Stimulated activated CD4-positive, alpha-beta T cell treated with anti-CD3 and anti-CD28 coated beads, Interleukin-15, amount 100 ng/mL, for 24 hours (primary cell): Measurements from ENCODE around the gene TNFAIP6.
"Not testable (repeated sequence)": the region's sequence is repeated elsewhere in the genome, so short reads cannot be mapped to it uniquely, and the experiment has no call there.

Source experiments
- DNase-seq: peaks from one replicate; pipeline ENCODE4 v3.0.0-alpha.2; 2020

Gene TNFAIP6

GRCh38 chr2:151357359-151357758 lies at the start of gene TNFAIP6:
TNFAIP6 (plus strand) TSS chr2:151357592; CDS start chr2:151357667, 75 bp downstream.
- DNase-seq: no peak

DNA sequence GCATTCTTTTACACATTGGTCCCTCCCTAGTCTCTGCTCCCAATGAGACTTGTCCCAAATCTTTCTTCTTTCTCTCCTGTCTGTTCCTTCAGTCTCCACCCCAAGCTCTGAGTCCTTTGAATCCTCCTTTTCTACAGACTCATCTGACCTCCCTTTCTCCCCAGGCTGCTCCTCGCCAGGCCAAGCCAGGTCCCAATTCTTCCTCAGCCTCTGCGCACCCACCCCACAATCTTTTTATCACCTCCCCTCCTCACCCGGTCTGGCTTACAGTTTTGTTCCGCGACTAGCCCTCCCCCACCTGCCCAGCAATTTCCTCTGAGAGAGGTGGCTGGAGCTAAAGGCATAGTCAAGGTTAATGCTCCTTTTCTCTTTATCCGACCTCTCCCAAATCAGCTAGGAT lies 47.1 kb upstream of the TNFAIP6 start:
- DNase-seq: not testable (repeated sequence)

GRCh38 chr2:151312440-151312839 lies 45.0 kb upstream of the TNFAIP6 start:
- DNase-seq: not testable (repeated sequence)

DNA sequence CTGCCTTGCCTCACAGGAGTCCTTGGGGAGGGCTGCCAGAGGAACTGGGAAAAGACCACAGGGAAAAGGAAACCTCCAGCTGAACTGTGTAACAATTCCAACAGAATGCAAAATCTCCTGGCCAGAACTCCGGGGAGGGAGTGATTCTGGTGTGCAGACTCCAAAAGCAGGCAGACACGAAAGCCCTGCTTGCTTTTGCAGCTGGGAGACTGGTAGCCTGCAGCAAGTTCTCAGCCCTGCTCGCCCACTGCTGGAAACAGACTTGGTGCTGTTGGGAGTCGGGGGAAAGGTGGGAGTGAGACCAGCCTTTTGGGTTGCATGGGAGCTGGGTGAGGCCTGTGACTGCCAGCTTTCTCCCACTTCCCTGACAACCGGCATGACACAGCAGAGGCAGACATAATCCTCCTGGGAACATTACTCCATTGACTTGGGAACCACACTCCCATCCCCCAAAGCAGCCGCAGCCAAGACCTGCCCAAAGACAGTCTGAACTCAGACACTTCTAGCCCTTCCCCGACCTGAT lies 42.0 kb upstream of the TNFAIP6 start:
- DNase-seq: no peak

- no peak for DNase-seq
Observed at GRCh38 chr2:151325581-151326095, 31.8 kb upstream of the TNFAIP6 start.

- no peak for DNase-seq
Observed at GRCh38 chr2:151326554-151326953, 30.8 kb upstream of the TNFAIP6 start.

DNA sequence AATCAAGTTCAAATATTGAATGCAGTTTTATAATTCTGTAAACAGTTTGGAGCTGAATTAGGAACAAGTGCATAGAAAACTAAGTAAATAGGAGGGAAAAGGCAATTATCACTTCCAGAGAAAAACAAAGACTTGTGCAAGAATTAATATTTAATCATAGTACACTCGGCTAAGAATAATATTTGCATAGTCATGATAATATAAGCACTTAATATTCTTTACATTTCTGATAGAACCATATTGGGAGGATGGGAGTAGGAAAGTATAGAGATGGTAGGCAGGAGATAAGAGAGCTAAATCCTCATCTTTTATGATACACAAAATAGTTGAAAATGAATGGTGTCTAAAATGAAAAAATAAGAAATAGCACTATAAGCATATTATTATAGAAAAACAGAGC lies 27.4 kb upstream of the TNFAIP6 start:
- no peak for DNase-seq

- DNase-seq: no peak
Observed at GRCh38 chr2:151333083-151333482, 24.3 kb upstream of the TNFAIP6 start.

GRCh38 chr2:151334082-151334815 lies 23.1 kb upstream of the TNFAIP6 start:
- DNase-seq: no peak

- no peak for DNase-seq
Observed at GRCh38 chr2:151336863-151337371, 20.5 kb upstream of the TNFAIP6 start.

DNA sequence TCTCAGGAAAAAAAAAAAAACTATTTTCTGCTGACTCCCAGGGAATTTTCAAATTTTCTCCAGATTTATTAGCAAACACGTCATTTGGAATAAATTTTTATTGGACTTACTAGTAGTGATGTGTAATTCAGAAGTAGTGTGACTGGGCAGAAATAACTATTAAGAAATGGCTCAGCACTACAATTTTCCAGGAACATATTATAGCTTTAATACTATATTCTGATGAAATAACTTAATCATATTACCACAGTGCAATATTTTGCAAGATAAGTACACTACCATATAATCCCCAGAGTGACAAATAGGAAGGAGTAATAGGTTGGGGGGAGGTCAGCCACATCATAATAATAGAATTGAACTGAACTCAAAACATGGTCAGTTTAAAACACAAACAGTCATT lies 19.7 kb upstream of the TNFAIP6 start:
- no peak for DNase-seq

- DNase-seq: no peak
Observed at GRCh38 chr2:151338115-151338514, 19.3 kb upstream of the TNFAIP6 start.

GRCh38 chr2:151343073-151343472 lies 14.3 kb upstream of the TNFAIP6 start:
- no peak for DNase-seq

GRCh38 chr2:151344191-151344590 lies 13.2 kb upstream of the TNFAIP6 start:
- not testable (repeated sequence) for DNase-seq

DNA sequence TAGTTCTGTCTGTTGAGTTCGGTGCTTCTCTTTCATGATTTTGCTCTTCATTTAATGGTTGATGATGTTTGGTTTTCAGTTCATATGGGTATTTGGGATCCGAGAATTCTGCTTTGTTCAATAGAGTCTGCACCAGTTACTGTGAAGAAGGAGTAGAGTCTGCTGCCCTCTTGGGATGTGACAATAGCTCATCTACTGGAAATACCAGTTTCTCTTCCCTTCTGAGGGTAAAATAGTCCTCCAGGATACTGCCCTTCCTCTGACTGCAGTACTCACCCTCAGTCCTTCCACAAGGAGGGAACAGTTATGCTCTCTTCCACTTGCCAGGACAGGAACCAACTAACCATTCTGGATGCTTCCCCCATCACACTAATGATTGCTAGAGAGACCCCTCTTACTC lies 12.5 kb upstream of the TNFAIP6 start:
- no peak for DNase-seq

DNA sequence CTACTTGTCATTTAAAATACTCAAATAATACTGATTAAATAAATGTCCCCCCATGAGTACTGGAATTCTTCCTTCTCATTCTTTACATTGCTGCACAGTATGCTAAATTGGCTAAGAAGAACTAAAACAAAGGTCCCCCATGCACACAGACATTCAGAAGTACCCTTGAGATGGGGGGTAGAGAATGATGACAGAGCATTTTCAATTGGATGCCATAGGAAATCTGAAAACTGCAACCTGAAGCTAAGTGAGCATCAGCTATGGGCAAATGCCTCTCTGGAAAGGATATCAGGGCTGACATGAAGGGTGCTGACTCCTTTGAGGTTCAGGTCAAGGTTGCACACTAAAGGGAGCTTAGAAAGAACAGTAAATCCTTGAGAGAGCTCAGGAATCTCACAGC lies 10.1 kb upstream of the TNFAIP6 start:
- no peak for DNase-seq

GRCh38 chr2:151347906-151348305 lies 9.5 kb upstream of the TNFAIP6 start:
- no peak for DNase-seq

GRCh38 chr2:151350579-151351195 lies 6.7 kb upstream of the TNFAIP6 start:
- DNase-seq: no peak

- no peak for DNase-seq
Observed at GRCh38 chr2:151353995-151354394, 3.4 kb upstream of the TNFAIP6 start.

- DNase-seq: no peak
Observed at GRCh38 chr2:151354807-151355206, 2.6 kb upstream of the TNFAIP6 start.

- no peak for DNase-seq
Observed at GRCh38 chr2:151358166-151358970, 976 bp downstream of the TNFAIP6 start.

- no peak for DNase-seq
Observed at GRCh38 chr2:151359768-151360461, 2.5 kb downstream of the TNFAIP6 start.
